HG02943 (cell line): Measurements from ENCODE around the gene ZC3HAV1.
"Not testable (repeated sequence)": the region's sequence is repeated elsewhere in the genome, so short reads cannot be mapped to it uniquely, and the experiment has no call there.

Experiments
- ATAC-seq: cut with Tn5 transposase; IDR thresholded peaks from one replicate; pipeline ENCODE4 v1.9.1; 2021; ENCODE audit warnings: mild to moderate bottlenecking, low read depth, moderate library complexity; ENCODE audit not compliant: unreplicated experiment

The ZC3HAV1 gene

DNA sequence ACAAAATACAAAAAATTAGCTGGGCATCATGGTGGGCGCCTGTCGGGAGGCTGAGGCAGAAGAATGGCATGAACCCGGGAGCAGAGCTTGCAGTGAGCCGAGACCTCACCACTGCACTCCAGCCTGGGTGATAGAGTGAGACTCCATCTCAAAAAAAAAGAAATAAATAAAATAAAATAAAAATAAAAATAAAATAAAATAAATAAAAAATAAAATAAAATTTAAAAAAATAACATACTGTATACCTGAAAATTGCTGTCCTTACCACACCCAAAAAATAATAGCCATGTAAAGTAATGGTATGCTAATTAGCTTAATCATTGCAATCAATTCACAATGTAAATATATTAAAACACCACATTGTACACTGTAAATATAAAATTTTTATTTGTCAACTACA is 77.0 kb downstream of the ZC3HAV1 start:
- ATAC-seq = no peak

DNA sequence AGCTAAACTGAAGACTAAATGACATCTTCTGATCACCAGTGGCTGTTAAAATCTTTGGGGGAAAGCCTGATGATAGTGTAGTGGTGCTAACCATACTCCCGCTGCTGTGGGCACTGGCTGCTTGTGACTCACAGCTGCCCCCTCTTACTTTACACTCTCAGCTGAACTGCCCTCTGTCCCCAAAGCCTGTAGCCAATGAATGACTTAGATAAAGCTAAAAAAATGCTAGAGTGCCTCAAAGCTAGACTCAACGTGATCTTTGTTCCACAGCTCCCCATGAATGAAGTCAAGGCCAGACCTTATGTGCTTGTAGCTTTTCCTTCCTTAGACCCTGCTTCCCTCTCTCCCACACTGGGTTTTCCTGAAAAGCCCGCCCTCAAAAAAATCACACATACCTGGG is 80.2 kb downstream of the ZC3HAV1 start:
- no peak for ATAC-seq

DNA sequence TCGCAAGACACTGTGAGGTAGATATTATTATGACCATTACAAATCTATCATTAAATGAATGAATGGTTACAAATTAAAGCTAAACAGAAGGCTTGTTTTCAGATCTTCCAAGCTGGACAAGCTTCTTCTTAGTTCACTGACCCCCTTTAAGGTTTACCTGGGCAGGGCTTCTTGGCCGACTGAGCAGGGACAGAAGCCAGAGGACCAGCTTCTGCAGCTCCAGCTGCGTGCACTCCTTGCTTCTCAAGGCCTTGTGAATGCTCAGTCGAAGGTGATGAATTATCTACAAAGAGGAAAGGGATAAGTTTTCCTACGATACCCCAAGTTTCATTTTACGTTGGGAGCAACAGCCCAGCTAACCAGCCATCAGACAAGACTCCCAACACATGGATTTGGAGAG is 83.0 kb downstream of the ZC3HAV1 start:
- no peak for ATAC-seq

DNA sequence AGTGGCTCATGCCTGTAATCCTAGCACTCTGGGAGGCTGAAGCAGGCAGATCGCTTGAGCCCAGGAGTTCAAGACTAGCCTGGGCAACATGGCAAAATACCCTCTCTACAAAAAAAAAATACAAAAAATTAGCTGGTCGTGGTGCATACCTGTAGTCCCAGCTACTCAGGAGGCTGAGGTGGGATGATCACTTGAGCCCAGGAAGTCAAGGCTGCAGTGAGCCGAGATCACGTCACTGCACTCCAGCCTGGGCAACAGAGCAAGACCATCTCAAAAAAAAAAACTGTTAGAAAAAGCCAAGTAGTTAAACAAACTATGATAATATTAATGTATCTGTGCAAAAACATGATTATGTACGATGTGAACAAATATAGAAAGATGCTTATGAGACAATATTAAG is 83.7 kb downstream of the ZC3HAV1 start:
- ATAC-seq = not testable (repeated sequence)

DNA sequence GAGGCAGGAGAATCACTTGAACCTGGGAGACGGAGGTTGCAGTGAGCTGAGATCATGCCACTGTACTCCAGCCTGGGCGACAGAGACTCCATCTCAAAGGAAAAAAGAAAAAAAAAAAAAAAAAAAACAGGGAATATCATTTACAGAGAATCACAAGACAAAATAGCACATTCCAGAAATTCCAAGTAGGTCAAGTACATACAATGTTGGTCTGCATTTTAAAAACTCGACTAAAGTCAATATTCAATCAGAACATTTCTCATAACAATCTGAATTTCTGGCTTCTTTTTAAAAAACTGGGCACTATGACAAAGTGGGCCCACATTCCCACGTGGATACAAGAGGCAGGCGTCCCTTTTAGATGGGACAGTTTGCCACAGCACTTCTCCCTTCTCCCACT is 86.4 kb downstream of the ZC3HAV1 start:
- no peak for ATAC-seq

DNA sequence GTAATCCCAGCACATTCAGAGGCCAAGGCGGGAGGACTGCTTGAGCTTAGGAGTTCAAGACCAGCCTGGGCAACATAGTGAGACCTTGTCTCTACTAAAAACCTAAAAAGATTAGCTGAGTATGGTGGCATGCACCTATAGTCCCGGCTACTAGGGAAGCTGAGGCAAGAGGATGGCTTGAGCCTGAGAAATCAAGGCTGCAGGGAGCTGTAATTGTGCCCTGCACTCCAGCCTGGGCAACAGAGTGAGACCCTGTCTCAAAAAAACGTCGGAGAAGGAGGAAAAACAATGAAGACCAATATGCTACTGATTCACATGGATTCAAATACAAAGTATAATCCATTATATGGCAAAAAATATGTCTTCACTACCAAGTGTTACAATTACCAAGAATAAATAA is 87.2 kb downstream of the ZC3HAV1 start:
- no peak for ATAC-seq

DNA sequence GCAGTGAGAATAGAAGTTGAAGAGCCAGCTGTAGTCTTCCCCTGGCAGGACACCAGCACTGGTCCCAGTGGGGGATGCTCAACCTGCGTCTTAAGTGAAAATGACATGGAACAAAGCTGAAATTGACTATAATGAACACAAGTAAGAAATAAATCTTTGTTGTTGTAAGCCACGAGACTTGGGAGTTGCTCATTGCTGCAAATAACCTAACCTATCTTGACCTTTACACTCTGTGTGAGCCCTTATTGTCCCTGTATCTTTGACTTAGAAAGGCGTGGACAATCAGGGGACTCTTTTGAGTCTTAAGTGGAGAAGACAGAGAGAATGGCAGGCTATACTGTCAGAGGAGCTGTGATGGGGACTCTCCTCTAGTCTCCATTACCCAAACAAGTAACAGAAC is 90.6 kb downstream of the ZC3HAV1 start:
- ATAC-seq = no peak

DNA sequence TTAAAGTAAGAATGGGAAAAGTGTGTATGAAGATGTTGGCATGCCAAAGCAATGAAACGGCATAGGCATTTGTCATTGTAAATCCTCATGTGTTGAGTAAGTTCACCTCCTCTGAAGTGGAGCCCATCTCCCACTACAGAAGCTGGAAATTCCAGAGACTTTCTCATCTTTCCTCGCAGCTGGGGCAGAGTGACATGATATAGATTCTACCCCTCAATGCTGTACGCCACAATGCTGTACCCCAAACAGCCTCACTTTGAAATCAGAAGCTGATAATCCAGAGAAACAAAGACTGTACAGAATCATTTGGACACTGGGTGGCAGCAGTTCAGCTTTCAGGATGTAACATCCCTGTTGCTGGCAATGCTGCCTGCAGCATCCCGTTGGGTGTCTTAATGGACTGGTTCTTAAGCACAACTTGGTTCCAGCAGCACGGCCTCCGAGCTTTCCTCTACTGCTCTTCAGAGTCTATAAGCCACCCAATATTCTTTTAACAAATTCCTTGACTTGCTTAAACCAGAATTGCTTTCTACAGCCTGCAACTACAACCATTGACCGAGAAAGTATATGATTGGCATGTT is 92.5 kb downstream of the ZC3HAV1 start:
- no peak for ATAC-seq

DNA sequence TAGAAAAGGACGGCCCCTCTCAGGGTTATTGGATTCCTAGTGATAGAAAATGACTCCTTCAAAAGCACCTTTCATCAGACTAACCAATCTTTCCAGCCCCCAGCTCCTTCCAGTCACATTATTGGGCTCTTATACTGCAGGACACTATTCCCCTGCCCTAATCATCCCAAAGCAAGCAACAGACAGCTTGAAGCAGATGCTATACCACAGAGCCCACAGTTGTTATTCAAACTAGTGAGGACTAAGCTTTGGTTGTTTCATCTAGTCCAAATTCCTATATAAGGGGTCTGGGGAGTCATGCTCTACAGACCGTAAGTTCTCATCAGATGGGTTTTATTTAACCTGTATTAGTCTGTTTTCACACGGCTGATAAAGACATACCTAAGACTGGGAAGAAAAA is 98.1 kb downstream of the ZC3HAV1 start:
- ATAC-seq = no peak

DNA sequence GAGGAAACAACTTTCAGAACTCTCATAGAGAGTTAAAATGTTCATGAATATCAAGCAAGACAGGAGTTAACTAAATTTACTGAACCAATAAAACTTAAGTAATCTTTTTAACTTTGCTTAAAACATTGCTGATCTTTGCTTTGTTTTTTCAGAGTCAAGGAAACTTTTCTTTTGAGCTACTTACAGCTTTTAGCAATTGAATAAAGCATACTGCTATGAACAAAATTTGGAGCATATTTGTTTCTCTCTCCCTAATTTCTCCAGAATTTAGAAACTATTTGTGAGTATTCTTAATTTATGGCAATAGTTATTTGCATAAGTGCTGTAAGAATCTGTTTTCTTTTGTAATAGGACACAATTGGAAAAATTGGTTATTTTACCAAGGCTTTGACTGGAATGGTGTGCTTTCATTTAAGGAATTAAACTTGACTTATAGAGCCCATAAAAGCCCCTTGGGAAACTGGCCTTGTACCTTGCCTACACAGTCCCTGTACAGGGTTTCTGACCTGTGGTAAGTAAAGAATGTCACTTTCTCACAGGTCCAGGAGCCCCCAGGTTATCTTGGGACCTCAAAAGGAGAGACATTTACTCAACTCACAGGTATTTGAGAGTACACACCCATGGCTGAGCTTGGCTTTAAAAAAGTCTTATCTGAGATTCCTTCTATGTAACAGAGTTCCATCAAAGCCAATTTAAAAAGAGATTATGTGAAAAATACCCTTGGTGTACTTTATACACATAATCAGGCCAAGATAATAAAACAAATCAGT is 105.0 kb downstream of the ZC3HAV1 start:
- ATAC-seq = no peak

DNA sequence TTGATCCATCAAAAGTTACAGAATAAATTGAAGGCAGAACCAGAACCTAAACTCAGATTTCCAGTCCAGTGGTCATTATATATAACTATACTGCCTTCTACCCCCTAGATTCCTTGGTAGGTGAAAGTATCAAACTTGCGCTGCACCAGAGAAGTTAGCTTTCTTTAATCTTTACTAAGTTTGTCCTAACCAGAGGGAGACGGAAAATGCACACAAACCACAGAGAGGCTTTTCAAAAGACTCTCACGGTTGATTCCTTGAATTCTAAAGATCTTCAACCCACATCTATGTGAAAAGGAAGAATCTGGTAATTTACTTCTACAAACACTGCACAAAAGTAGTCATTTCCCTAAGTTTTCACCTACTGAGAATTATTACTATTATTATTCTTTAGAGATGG is 110.1 kb downstream of the ZC3HAV1 start:
- ATAC-seq = no peak
